GM12872 (cell line): Measurements from ENCODE around the gene KIDINS220.

Experiments used
- CTCF ChIP-seq: IDR thresholded peaks from 3 replicates; pipeline ENCODE4 v1.5.1; 2011; ENCODE audit warnings: low read depth, mild to moderate bottlenecking, low read length, moderate library complexity; ENCODE audit not compliant: insufficient read depth

The KIDINS220 gene

GRCh38 chr2:8750221-8750620 is 87.2 kb downstream of the KIDINS220 start:
- no peak for TF ChIP-seq CTCF

GRCh38 chr2:8743261-8743660 is 94.2 kb downstream of the KIDINS220 start:
- TF ChIP-seq CTCF, result no peak

GRCh38 chr2:8740136-8740535 is 97.3 kb downstream of the KIDINS220 start:
- TF ChIP-seq CTCF, result no peak

GRCh38 chr2:8737571-8738175 is 99.7 kb downstream of the KIDINS220 start:
- TF ChIP-seq CTCF, result no peak

- no peak for TF ChIP-seq CTCF
Observed at GRCh38 chr2:8732601-8733000, 104.8 kb downstream of the KIDINS220 start.

- TF ChIP-seq CTCF, result no peak
Observed at GRCh38 chr2:8729939-8730338, 107.5 kb downstream of the KIDINS220 start.

- TF ChIP-seq CTCF, result no peak
Observed at GRCh38 chr2:8728305-8729015, 109.0 kb downstream of the KIDINS220 start.
